Measurements from ENCODE around the gene CDKN1C. TPM values are rescaled to one million over a fixed set of nuclear protein-coding genes. Genes with fewer than 3 reads are reported as not detected.

Gene CDKN1C
- total RNA-seq, 4 donors from 2014 or later, result 12.6 to 29.7 (median 16.8) TPM

DNA sequence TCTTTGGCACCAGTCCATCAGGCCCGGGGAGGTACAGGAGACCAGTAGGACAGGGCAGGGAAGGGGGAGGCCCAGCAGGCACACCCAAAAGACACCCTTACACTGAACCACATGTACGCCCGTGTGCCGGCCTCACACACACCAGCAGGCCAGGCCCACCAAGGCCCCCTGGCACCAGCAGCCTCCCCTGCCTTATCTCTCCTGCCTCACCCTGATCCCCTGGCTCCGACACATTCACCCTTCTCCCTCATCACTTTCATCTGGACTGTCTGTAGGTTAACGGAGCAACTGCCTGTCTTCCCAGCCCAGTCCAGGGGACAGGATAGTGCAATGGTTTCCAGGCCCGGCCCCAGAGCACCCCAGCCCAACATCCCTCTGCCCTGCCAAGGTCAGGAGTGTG lies 4.9 kb downstream of the CDKN1C start:
- DNase-seq, result no peak
- no peak overlapping the region for H3K4me3 ChIP-seq (replicated peaks in 1 of 3)
- H3K36me3 ChIP-seq, result no peaks in the 10 kb centered on the region
- intact Hi-C loops (cut with DNase I), result loop anchor here (10.0 kb wide), 1 partner anchor 176 kb away; no protein-coding TSS in a partner anchor
- TF ChIP-seq POLR2A (IDR thresholded peaks at IDR 0.05) (no peak), CTCF (IDR thresholded peaks at IDR 0.05) (no peak)
- 81 to 85% methylated on average over 7 of the region's 7 CpGs for WGBS, 2 donors
- H3K4me1 ChIP-seq, result peaks cover 10 to 16% of the 10 kb centered on the region in 2 donors
- no peaks in the 10 kb centered on the region for H3K27me3 ChIP-seq
- no peak overlapping the region for H3K27ac ChIP-seq
- no peaks in the 10 kb centered on the region for H3K9me3 ChIP-seq

- Histone ChIP-seq H3K27me3 (no peaks in the 10 kb centered on the region), H3K27ac (no peak overlapping the region), H3K4me3 (replicated peaks in 1 of 3) (no peak overlapping the region), H3K9me3 (no peaks in the 10 kb centered on the region), H3K36me3 (no peaks in the 10 kb centered on the region), H3K4me1 (peaks cover 10 to 11% of the 10 kb centered on the region in 2 donors)
- no peak for DNase-seq
- intact Hi-C loops (cut with DNase I), result no loop called here
- 98 to 99% methylated on average over 8 of the region's 8 CpGs for WGBS, 2 donors
- TF ChIP-seq CTCF (IDR thresholded peaks at IDR 0.05), result no peak
- TF ChIP-seq POLR2A (IDR thresholded peaks at IDR 0.05), result no peak
These were observed 6.8 kb downstream of the CDKN1C start for GRCh38 chr11:2878782-2879181.

- WGBS, 2 donors, result 96% methylated on average over 6 of the region's 6 CpGs
- intact Hi-C loops (cut with DNase I), result no loop called here
- peaks cover 0 to 1% of the 10 kb centered on the region in 2 donors for H3K4me1 ChIP-seq
These were observed 8.1 kb downstream of the CDKN1C start for GRCh38 chr11:2877474-2877873.

DNA sequence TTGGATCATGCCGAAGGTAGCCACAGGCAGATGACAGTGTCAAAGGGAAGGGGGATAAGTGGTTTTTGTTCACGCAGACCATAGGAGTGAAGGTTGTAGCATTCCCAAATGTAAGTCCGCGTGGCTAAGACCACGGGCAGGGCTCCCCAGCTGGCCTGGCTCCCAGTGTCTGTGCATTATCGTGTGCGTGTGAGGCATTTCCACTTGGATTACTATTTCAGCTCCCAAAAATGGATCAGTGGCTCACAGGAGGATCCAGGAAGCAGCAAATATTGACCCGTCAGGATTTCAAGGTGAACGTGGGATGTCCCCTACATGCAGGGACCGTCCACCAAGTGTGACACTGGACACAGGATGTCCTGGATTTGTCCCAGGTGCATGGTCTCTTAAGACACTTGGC lies 10.6 kb downstream of the CDKN1C start:
- WGBS, 2 donors, result 91 to 95% methylated on average over 10 of the region's 10 CpGs
- intact Hi-C loops (cut with DNase I), result no loop called here

More at GRCh38 chr11:2877474-2877873, 8.1 kb downstream of the CDKN1C start:
- Histone ChIP-seq H3K27me3 (no peaks in the 10 kb centered on the region), H3K4me3 (replicated peaks in 1 of 3) (no peak overlapping the region), H3K36me3 (no peaks in the 10 kb centered on the region), H3K9me3 (no peaks in the 10 kb centered on the region), H3K27ac (no peak overlapping the region)
- TF ChIP-seq POLR2A (IDR thresholded peaks at IDR 0.05), result no peak
- no peak for TF ChIP-seq CTCF (IDR thresholded peaks at IDR 0.05)
- no peak for DNase-seq

More for the DNA sequence above, 10.6 kb downstream of the CDKN1C start:
- H3K4me1 ChIP-seq, result no peaks in the 10 kb centered on the region
- no peaks in the 10 kb centered on the region for H3K36me3 ChIP-seq
- no peaks in the 10 kb centered on the region for H3K9me3 ChIP-seq
- H3K27ac ChIP-seq, result no peak overlapping the region
- H3K27me3 ChIP-seq, result no peaks in the 10 kb centered on the region
- no peak for DNase-seq
- no peak for TF ChIP-seq CTCF (IDR thresholded peaks at IDR 0.05)
- no peak for TF ChIP-seq POLR2A (IDR thresholded peaks at IDR 0.05)
- H3K4me3 ChIP-seq (replicated peaks in 1 of 3), result no peak overlapping the region

Data from thyroid gland (tissue), 4 donors.